ENCODE measurements around the gene HBP1. TPM values are rescaled to one million over a fixed set of nuclear protein-coding genes. Genes with fewer than 3 reads are reported as not detected.
A peak's percentile ranks its signal among the peaks of the same experiment; 100 is the strongest.

Gene HBP1
- total RNA-seq, 1 experiment from 2014 or later, result 30.2 TPM

GRCh38 chr7:107149863-107150262 lies 18.9 kb upstream of the HBP1 start:
- no TSS peak for BruUV-seq (replicated peaks)
- no peak overlapping the region for H3K4me3 Mint-ChIP-seq (ENCODE audit: unreplicated experiment)
- intact Hi-C loops (cut with micrococcal nuclease), result loop anchor here (1.0 to 10.0 kb wide), 6 partner anchors 203 to 975 kb away; partner anchors contain the start of gene CCDC71L
- TF ChIP-seq, protein P1, sequence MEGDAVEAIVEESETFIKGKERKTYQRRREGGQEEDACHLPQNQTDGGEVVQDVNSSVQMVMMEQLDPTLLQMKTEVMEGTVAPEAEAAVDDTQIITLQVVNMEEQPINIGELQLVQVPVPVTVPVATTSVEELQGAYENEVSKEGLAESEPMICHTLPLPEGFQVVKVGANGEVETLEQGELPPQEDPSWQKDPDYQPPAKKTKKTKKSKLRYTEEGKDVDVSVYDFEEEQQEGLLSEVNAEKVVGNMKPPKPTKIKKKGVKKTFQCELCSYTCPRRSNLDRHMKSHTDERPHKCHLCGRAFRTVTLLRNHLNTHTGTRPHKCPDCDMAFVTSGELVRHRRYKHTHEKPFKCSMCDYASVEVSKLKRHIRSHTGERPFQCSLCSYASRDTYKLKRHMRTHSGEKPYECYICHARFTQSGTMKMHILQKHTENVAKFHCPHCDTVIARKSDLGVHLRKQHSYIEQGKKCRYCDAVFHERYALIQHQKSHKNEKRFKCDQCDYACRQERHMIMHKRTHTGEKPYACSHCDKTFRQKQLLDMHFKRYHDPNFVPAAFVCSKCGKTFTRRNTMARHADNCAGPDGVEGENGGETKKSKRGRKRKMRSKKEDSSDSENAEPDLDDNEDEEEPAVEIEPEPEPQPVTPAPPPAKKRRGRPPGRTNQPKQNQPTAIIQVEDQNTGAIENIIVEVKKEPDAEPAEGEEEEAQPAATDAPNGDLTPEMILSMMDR (IDR thresholded peaks at IDR 0.05; ENCODE audit: unreplicated experiment), result no peak
- no peak overlapping the region for H3K27ac Mint-ChIP-seq (ENCODE audit: low read depth, unreplicated experiment)
- H3K9me3 Mint-ChIP-seq (ENCODE audit: unreplicated experiment), result no peaks in the 10 kb centered on the region
- H3K27me3 Mint-ChIP-seq (ENCODE audit: insufficient read depth, unreplicated experiment), result no peaks in the 10 kb centered on the region
- peaks cover 12% of the 10 kb centered on the region for H3K4me1 Mint-ChIP-seq (ENCODE audit: insufficient read depth, unreplicated experiment)
- H3K36me3 Mint-ChIP-seq (ENCODE audit: insufficient read depth, unreplicated experiment), result no peaks in the 10 kb centered on the region
- POLR2A ChIA-PET, result interaction anchor here (0.7 to 8.6 kb wide), 2 partner anchors 17 to 205 kb away, joined by 3 to 113 read pairs; partner anchors contain the start of gene HBP1
- no peak for DNase-seq (ENCODE audit: unreplicated experiment)
- CTCF ChIA-PET, result interaction anchor here (0.5 to 8.4 kb wide), 24 partner anchors 12 to 971 kb away, joined by 3 to 156 read pairs (median 4); partner anchors contain the start of gene HBP1

GRCh38 chr7:107150375-107151073 lies 18.3 kb upstream of the HBP1 start:
- no peak overlapping the region for H3K4me3 Mint-ChIP-seq (ENCODE audit: unreplicated experiment)
- no peak overlapping the region for H3K27ac Mint-ChIP-seq (ENCODE audit: low read depth, unreplicated experiment)
- DNase-seq (ENCODE audit: unreplicated experiment), result peak; percentile 71
- intact Hi-C loops (cut with micrococcal nuclease), result loop anchor here (1.0 to 10.0 kb wide), 4 partner anchors 203 to 976 kb away; no protein-coding TSS in a partner anchor
- BruUV-seq (replicated peaks), result no TSS peak
- peaks cover 12% of the 10 kb centered on the region for H3K4me1 Mint-ChIP-seq (ENCODE audit: insufficient read depth, unreplicated experiment)
- POLR2A ChIA-PET, result interaction anchor here (0.5 to 8.6 kb wide), 5 partner anchors 17 to 221 kb away, joined by 3 to 113 read pairs (median 3); partner anchors contain the start of gene HBP1
- CTCF ChIA-PET, result interaction anchor here (0.5 to 8.4 kb wide), 27 partner anchors 13 to 972 kb away, joined by 3 to 156 read pairs (median 4); partner anchors contain the start of gene HBP1
- H3K36me3 Mint-ChIP-seq (ENCODE audit: insufficient read depth, unreplicated experiment), result no peaks in the 10 kb centered on the region
- no peaks in the 10 kb centered on the region for H3K9me3 Mint-ChIP-seq (ENCODE audit: unreplicated experiment)
- H3K27me3 Mint-ChIP-seq (ENCODE audit: insufficient read depth, unreplicated experiment), result no peaks in the 10 kb centered on the region
- TF ChIP-seq, protein P1 (IDR thresholded peaks at IDR 0.05; ENCODE audit: unreplicated experiment), result peak; percentile 59

DNA sequence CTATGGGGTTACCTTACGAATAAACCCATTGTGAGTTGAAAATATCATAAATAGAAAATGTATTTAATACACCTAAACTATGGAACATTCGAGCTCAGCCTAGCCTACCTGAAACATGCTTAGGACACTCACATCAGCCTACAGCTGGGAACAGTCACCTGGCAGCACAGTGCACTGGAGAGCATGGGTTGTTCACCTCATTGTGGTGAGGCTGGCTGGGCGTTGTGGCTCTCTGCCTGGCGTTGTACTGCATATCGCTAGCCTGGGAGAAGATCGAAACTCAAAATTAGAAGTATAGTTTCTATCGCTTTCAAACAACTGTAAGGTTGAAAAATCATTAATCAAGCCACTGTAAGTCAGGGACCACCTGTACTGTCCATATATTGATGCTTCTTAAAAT lies 17.3 kb upstream of the HBP1 start:
- Mint-ChIP-seq H3K36me3 (ENCODE audit: insufficient read depth, unreplicated experiment) (no peaks in the 10 kb centered on the region), H3K4me3 (ENCODE audit: unreplicated experiment) (no peak overlapping the region), H3K9me3 (ENCODE audit: unreplicated experiment) (no peaks in the 10 kb centered on the region), H3K27me3 (ENCODE audit: insufficient read depth, unreplicated experiment) (no peaks in the 10 kb centered on the region), H3K27ac (ENCODE audit: low read depth, unreplicated experiment) (no peak overlapping the region), H3K4me1 (ENCODE audit: insufficient read depth, unreplicated experiment) (peaks cover 12% of the 10 kb centered on the region)
- intact Hi-C loops (cut with micrococcal nuclease), result loop anchor here (5.0 to 10.0 kb wide), 2 partner anchors 351 to 977 kb away; no protein-coding TSS in a partner anchor
- no TSS peak for BruUV-seq (replicated peaks)
- TF ChIP-seq, protein P1 (IDR thresholded peaks at IDR 0.05; ENCODE audit: unreplicated experiment), result no peak
- DNase-seq (ENCODE audit: unreplicated experiment), result no peak
- POLR2A ChIA-PET, result interaction anchor here (0.6 to 8.6 kb wide), 3 partner anchors 16 to 474 kb away, joined by 3 to 113 read pairs (median 4); partner anchors contain the start of gene HBP1
- CTCF ChIA-PET, result interaction anchor here (0.7 to 8.4 kb wide), 12 partner anchors 14 to 990 kb away, joined by 3 to 156 read pairs (median 7); partner anchors contain the start of gene HBP1

GRCh38 chr7:107152011-107152410 lies 16.8 kb upstream of the HBP1 start:
- Mint-ChIP-seq H3K27ac (ENCODE audit: low read depth, unreplicated experiment) (no peak overlapping the region), H3K36me3 (ENCODE audit: insufficient read depth, unreplicated experiment) (no peaks in the 10 kb centered on the region), H3K4me1 (ENCODE audit: insufficient read depth, unreplicated experiment) (peaks cover 11% of the 10 kb centered on the region), H3K4me3 (ENCODE audit: unreplicated experiment) (no peak overlapping the region), H3K9me3 (ENCODE audit: unreplicated experiment) (no peaks in the 10 kb centered on the region), H3K27me3 (ENCODE audit: insufficient read depth, unreplicated experiment) (no peaks in the 10 kb centered on the region)
- CTCF ChIA-PET, result interaction anchor here (0.6 to 8.4 kb wide), 14 partner anchors 14 to 989 kb away, joined by 3 to 156 read pairs (median 5); partner anchors contain the start of gene HBP1
- no TSS peak for BruUV-seq (replicated peaks)
- DNase-seq (ENCODE audit: unreplicated experiment), result peak; percentile 48
- POLR2A ChIA-PET, result interaction anchor here (0.6 to 8.6 kb wide), 3 partner anchors 15 to 41 kb away, joined by 4 to 113 read pairs (median 4); partner anchors contain the start of gene HBP1
- intact Hi-C loops (cut with micrococcal nuclease), result loop anchor here (2.0 to 10.0 kb wide), 3 partner anchors 350 to 977 kb away; no protein-coding TSS in a partner anchor
- TF ChIP-seq, protein P1 (IDR thresholded peaks at IDR 0.05; ENCODE audit: unreplicated experiment), result no peak

Measured in MCF 10A (cell line).